ENCODE data around the gene CFAP251.
A peak's percentile ranks its signal among the peaks of the same experiment; 100 is the strongest.
"Not testable (repeated sequence)": the region's sequence is repeated elsewhere in the genome, so short reads cannot be mapped to it uniquely, and the experiment has no call there.

Gene CFAP251

DNA sequence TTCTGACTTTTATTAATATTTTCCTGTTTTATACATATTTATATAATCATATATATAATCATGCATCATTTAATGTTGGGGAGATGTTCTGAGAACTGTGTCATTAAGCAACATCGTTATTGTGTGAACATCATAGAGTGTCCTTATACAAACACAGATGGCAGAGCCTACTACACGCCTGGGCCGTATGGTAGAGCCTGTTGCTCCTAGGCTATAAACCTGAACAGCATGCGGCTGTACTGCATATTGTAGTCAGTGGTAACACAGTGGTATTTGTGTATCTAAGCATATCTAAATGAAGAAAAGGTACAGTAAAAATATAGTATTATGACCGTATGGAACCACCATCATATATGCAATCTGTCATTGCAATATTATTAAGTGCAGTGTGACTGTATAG lies 58.6 kb downstream of the CFAP251 start:
- no peak for DNase-seq

- DNase-seq = peak; percentile 19
These were observed 61.9 kb downstream of the CFAP251 start for GRCh38 chr12:121980191-121980891.

DNA sequence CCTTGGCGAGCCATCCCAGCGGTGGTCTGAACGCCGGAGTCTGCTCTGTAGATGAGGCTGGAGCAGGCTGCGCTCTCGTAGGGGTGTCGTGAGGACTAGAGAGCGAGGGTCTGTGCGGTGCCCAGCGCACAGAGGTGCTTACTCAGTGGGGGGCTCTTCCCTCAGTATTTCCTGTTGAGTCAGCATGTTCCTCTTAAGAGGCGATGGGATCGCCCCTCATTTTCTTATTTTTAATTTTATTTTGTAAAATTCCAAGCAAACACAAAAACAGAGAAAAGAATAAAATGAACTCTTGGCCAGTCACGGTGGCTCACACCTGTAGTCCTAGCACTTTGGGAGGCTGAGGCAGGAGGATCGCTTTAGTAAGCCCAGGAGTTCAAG lies 62.5 kb downstream of the CFAP251 start:
- DNase-seq = no peak

DNA sequence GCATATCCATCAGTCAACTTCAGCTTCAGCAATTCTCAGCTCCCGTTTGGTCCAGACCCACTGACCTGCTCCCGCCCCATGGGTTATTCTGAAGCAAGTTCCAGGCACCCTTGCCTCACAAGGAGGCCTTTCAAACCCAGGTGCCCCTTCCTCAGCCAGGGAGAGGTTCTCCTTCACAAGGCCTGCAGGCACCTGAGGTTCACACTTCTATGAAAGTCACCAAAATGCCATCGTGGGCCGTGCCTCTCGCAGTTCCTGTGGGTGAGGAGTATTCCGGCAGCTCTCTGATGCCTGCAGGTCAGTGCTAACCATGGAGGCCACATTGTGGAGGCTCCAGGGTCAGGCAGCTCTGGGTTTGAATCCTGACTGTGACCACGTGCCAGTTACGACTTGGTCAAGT lies 63.1 kb downstream of the CFAP251 start:
- DNase-seq = no peak

DNA sequence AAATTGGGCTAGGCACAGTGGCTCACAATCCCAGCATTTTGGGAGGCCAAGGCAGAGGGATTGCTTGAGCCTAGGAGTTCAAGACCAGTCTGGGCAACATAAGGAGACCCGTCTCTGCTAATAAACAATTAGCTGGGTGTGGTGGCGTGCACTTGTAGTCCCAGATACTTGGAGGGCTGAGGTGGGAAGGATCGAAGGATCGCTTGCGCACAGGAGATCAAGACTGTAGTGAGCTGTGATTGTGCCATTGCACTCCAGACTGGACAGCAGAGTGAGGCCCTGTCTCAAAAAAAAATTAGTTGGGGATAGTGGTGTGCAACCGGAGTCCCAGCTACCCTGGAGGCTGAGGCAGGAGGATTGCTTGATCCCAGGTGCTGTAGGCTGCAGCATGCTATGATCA lies 64.6 kb downstream of the CFAP251 start:
- no peak for DNase-seq

- peak; percentile 25 for DNase-seq
These were observed 65.3 kb downstream of the CFAP251 start for GRCh38 chr12:121983536-121984210.

DNA sequence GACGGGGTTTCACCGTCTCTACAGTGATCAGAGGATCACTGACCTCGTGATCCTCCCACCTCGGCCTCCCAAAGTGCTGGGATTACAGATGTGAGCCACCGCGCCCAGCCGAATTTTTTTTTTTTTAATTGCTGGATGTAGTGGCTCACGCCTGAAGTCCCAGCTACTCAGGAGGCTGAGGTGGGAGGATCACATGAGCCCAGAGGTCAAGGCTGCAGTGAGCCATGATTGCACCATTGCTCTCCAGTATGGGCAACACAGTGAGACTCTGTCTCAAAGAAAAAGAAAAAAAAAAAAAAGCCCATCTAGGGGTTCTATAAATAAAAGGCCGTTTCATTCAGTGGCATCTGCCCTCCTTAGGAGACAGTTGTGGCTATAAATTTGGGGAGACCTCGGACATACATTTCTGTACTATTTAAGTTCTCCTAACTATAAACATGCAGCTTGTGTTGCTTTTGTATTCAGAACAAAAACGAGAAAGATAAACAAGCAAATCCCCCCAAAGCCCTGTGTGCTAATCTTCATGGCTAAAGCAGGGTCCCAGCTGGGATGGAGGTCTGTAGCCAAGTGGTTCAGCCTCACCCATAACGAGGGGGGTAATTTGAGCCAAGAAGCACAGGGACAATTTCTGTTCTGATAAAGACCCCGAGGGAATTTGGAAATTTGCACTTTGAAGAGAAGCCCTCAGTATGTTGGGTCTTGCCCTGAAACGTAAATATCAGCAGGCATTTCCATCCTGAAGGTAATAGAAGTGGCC lies 68.3 kb downstream of the CFAP251 start:
- no peak for DNase-seq

DNA sequence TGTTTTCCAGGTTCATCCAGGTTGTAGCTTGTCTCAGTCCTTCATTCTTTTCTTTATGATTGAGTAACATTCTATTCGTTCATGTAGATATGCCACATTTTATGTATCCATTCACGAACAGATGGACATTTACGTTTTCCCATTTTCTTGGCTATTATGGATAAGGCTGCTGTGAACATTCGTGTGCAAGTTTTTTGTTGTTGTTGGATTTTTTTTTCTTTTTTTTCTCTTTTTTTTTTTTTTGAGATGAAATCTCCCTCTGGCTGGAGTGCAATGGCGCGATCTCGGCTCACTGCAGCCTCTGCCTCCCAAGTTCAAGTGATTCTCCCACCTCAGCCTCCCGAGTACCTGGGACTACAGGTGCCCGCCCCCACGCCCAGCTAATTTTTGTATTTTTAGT lies 70.1 kb downstream of the CFAP251 start:
- not testable (repeated sequence) for DNase-seq

GRCh38 chr12:121989276-121990113 lies 71.1 kb downstream of the CFAP251 start:
- no peak for DNase-seq

- no peak for DNase-seq
These were observed 71.8 kb downstream of the CFAP251 start for GRCh38 chr12:121990114-121990647.

- peak; percentile 53 for DNase-seq
These were observed 72.6 kb downstream of the CFAP251 start for GRCh38 chr12:121990692-121991603.

DNA sequence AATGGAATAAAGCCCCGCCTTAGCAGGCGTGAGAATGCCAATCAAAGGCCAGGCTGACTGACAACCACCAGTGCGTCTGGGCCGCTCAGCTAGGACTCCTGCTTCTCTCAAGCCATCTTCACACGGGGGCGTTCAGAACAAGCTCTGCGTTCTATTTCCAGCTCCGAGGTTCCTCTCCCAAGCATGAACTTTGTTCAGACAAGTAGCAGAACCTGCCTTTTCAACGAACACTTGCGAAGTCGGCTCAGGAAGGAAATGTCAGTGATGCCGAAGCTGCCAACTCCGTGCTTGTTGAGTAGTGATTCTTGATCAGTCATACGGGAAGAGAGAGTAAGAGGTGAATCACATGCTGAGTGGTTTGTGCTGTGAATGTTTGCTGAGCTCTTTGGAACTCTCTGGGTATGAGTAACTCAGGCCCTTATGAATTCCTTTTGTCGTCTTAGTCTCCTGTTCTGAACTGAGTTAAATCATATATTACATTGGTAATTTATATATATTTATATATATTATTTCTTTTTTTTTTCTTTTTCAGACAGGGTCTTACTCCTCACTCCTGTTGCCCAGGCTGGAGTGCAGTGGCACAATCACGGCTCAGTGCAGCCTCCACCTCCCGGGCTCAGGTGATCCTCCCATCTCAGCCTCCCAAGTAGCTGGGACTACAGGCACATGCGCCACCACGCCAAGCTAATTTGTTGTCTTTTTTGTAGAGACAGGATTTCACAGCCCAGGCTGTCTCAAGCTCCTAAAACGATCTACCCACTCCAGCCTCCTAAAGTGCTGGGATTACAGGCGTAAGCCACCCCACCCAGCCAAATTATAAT lies 73.9 kb downstream of the CFAP251 start:
- DNase-seq = peak; percentile 98

- DNase-seq = no peak
These were observed 77.9 kb downstream of the CFAP251 start for GRCh38 chr12:121996050-121996944.

- DNase-seq = peak; percentile 35
These were observed 78.7 kb downstream of the CFAP251 start for GRCh38 chr12:121996945-121997612.

GRCh38 chr12:122001466-122002209 lies 83.2 kb downstream of the CFAP251 start:
- DNase-seq = no peak

- DNase-seq = peak; percentile 93
These were observed 85.5 kb downstream of the CFAP251 start for GRCh38 chr12:122003651-122004611.

- peak; percentile 47 for DNase-seq
These were observed 86.3 kb downstream of the CFAP251 start for GRCh38 chr12:122004633-122005071.
